Mesothelial cell of epicardium (in vitro differentiated cells): ENCODE data around the gene SRP9. TPM values are rescaled to one million over a fixed set of nuclear protein-coding genes. Genes with fewer than 3 reads are reported as not detected.
"Not testable (repeated sequence)": the region's sequence is repeated elsewhere in the genome, so short reads cannot be mapped to it uniquely, and the experiment has no call there.

ENCODE experiments used
- DNase-seq, 2 experiments: peaks; one replicate each; pipeline ENCODE4 v3.0.0; 2021; ENCODE audit warnings: low spot score in 2 of 2; ENCODE audit not compliant: unreplicated experiment in 2 of 2
- H3K27ac Mint-ChIP-seq: 2 replicates; pipeline ENCODE4 v1.8.0; 2021; ENCODE audit warnings: mixed read lengths
- H3K27me3 Mint-ChIP-seq: 2 replicates; pipeline ENCODE4 v1.8.0; 2021; ENCODE audit warnings: low read depth, mixed read lengths
- H3K36me3 Mint-ChIP-seq: 2 replicates; pipeline ENCODE4 v1.8.0; 2021; ENCODE audit warnings: mixed read lengths
- H3K4me1 Mint-ChIP-seq: 2 replicates; pipeline ENCODE4 v1.8.0; 2021; ENCODE audit warnings: mixed read lengths
- H3K4me3 Mint-ChIP-seq: 2 replicates; pipeline ENCODE4 v1.8.0; 2021; ENCODE audit warnings: mild to moderate bottlenecking, moderate library complexity, mixed read lengths
- H3K9me3 Mint-ChIP-seq: 2 replicates; pipeline ENCODE4 v1.8.0; 2021; ENCODE audit warnings: mixed read lengths
- total RNA-seq: library from RNA; stranded (reverse); gene quantifications from 3 replicates; pipeline ENCODE4 v1.2.1, GENCODE V29; 2021
- TF ChIP-seq, protein P1 (sequence below): fragments of 200-600 bp; sonication (generic); IDR thresholded peaks from one replicate; pipeline ENCODE4 v1.5.0; 2021; ENCODE audit warnings: antibody characterized with exemption; ENCODE audit not compliant: unreplicated experiment

The SRP9 gene
- total RNA-seq, 1 donor from 2014 or later, result 251 TPM

DNA sequence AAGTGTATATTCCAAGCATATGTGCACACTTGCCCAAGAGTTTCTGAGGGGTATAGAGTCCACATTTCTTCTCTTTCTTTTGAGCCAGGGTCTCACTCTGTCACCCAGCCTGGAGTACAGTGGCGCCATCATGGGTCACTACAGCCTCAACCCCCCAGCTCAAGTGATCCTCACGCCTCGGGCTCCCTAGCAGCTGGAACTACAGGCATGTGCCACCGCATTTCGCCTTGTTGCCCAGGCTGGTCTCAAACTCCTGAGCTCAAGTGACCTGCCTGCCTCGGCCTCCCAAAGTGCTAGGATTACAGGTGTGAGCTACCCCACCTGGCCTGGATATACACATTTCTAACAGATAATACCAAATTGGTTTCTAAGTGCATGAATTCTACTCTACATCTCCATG lies 17.1 kb upstream of the SRP9 start:
- H3K27ac Mint-ChIP-seq, result no peak overlapping the region
- H3K4me1 Mint-ChIP-seq, result peaks cover 68% of the 10 kb centered on the region
- DNase-seq, result no peak
- H3K9me3 Mint-ChIP-seq, result no peaks in the 10 kb centered on the region
- H3K36me3 Mint-ChIP-seq, result no peaks in the 10 kb centered on the region
- no peaks in the 10 kb centered on the region for H3K27me3 Mint-ChIP-seq
- TF ChIP-seq, protein P1, sequence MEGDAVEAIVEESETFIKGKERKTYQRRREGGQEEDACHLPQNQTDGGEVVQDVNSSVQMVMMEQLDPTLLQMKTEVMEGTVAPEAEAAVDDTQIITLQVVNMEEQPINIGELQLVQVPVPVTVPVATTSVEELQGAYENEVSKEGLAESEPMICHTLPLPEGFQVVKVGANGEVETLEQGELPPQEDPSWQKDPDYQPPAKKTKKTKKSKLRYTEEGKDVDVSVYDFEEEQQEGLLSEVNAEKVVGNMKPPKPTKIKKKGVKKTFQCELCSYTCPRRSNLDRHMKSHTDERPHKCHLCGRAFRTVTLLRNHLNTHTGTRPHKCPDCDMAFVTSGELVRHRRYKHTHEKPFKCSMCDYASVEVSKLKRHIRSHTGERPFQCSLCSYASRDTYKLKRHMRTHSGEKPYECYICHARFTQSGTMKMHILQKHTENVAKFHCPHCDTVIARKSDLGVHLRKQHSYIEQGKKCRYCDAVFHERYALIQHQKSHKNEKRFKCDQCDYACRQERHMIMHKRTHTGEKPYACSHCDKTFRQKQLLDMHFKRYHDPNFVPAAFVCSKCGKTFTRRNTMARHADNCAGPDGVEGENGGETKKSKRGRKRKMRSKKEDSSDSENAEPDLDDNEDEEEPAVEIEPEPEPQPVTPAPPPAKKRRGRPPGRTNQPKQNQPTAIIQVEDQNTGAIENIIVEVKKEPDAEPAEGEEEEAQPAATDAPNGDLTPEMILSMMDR, result no peak
- no peak overlapping the region for H3K4me3 Mint-ChIP-seq

DNA sequence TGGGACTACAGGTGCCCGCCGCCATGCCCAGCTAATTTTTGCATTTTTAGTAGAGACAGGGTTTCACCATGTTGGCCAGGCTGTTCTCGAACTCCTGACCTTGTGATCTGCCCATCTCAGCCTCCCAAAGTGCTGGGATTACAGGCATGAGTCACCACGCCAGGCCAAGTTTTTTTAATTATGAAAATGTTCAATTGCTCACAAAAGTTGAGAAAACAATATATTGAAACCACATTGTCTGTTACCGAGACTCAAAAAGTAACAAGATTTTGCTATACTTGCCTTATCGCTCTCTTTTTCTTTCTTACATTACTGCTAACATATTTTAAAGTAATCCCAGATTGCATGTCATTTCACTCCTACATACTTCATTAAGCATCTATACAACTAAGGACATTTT lies 16.2 kb upstream of the SRP9 start:
- H3K4me1 Mint-ChIP-seq, result peaks cover 62% of the 10 kb centered on the region
- not testable (repeated sequence) for H3K27me3 Mint-ChIP-seq, H3K4me3 Mint-ChIP-seq, H3K9me3 Mint-ChIP-seq, DNase-seq, H3K36me3 Mint-ChIP-seq
- H3K27ac Mint-ChIP-seq, result peak overlapping the region; percentile 96

DNA sequence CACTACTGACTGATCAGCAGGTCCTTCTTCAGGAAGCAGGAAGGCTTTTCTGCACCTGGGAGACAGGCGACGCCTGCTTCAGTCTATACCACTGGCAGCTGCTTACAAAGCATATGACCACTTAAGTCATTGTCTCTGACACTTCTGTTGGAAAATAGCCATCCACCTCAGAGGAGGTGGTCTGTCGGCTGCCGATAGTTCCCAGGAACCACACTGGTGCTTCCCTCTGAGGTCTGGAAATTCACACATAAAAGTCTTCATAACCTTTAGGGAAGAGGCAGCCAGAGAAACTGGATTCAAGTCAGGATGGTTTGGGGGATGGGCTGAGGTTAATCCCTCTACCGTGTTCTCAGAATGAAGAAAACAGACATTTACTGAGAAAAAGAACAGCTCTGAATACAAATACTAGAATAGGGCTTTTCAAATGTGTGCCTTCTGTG lies 15.6 kb upstream of the SRP9 start:
- TF ChIP-seq, protein P1, result no peak
- no peaks in the 10 kb centered on the region for H3K27me3 Mint-ChIP-seq
- no peak overlapping the region for H3K4me3 Mint-ChIP-seq
- no peaks in the 10 kb centered on the region for H3K36me3 Mint-ChIP-seq
- DNase-seq, result no peak
- H3K9me3 Mint-ChIP-seq, result no peaks in the 10 kb centered on the region
- H3K4me1 Mint-ChIP-seq, result peaks cover 62% of the 10 kb centered on the region
- peak overlapping the region; percentile 96 for H3K27ac Mint-ChIP-seq

DNA sequence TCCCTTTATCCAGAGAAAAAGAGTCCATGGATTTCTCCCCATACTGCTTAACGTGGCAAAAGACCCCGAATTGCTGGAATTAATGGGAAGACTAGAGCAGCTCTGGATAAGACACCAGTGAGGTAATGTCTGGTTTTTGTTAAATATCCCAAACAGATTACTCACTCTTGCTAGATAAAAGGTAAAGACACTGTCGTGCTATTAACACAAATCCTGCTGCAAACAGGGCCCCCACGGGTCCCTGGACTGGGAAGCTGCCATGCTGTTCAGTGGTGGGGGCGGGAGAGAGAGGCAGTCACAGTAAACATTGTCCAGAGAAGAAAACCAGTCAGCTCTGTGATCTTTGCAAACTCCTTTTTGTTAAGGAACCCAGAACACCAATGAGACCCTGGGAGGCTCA lies 15.2 kb upstream of the SRP9 start:
- peak overlapping the region; percentile 96 for H3K27ac Mint-ChIP-seq
- H3K4me3 Mint-ChIP-seq, result peak overlapping the region; percentile 9
- H3K27me3 Mint-ChIP-seq, result no peaks in the 10 kb centered on the region
- DNase-seq, result no peak
- peaks cover 64% of the 10 kb centered on the region for H3K4me1 Mint-ChIP-seq
- no peaks in the 10 kb centered on the region for H3K36me3 Mint-ChIP-seq
- TF ChIP-seq, protein P1, result no peak
- H3K9me3 Mint-ChIP-seq, result no peaks in the 10 kb centered on the region

DNA sequence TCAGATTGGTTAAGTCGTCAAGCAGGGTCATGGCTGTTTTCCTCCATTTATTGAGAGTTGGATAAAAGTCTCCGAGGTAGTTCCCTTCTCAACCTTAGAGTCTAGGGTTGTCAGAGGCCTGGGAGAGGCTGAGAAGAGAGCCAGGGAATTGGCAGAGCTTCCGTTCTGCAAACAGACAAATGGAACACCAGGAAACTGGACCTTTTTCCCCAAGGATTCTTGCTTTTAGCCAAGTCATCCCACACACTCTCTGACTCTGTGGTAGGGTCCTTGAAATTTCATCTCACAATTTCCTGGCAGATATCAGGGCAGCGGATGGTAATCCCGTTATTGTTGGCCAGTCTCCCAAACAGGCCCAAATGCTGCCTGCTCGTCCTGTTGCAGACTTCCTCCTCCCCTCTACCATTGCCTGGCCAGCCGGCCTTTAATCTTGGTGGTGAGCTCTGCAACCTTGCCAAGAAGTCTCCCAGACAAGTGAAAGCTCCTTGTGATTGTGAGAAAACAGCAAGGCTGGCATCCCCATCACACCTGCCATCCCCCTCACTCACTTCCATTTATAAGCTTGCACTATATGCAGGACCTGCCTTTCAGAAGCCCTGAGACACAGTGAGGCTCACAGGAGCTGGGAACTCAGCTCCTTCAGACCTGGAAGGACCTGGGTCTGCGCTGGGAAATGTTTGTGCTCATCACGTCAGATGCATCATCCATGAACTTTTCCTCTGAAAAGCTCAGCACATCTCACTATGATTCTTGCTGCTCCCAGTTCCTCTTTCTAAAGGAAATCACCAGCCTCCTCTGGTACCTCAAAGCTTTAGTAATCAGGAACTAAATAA lies 13.7 kb upstream of the SRP9 start:
- H3K4me3 Mint-ChIP-seq, result no peak overlapping the region
- no peak for DNase-seq
- TF ChIP-seq, protein P1, result no peak
- H3K4me1 Mint-ChIP-seq, result peaks cover 64% of the 10 kb centered on the region
- no peaks in the 10 kb centered on the region for H3K9me3 Mint-ChIP-seq
- H3K27me3 Mint-ChIP-seq, result no peaks in the 10 kb centered on the region
- H3K27ac Mint-ChIP-seq, result peak overlapping the region; percentile 92
- H3K36me3 Mint-ChIP-seq, result no peaks in the 10 kb centered on the region

DNA sequence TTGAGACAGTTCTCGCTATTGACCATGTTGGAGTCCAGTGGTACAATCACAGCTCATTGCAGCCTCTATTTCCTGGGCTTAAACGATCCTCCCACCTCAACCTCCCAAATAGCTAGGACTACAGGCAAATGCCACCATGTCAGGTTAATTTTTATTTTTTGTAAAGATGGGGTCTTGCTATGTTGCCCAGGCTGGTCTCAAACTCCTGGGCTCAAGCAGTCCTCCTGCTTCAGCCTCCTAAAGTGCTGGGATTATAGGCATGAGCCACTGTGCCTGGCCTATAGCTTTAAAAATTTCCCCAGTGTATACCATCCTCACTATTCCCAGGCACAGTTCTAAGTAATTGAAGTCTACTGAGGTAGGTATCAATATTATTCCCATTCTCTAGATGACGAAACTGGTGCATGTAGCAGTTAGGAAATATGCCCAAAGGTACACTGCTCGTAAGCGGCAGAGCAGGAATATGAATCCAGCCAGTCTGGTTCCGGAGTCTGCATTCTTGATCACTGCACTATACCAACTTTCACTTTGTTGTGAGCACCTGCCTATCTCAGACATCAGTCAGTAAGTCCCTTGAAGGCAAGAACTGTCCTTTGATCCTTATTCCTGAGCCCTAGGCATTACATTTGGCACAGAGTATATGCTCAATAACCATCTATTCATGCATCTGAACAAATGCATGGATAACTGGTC lies 11.5 kb upstream of the SRP9 start:
- no peaks in the 10 kb centered on the region for H3K27me3 Mint-ChIP-seq
- H3K9me3 Mint-ChIP-seq, result no peaks in the 10 kb centered on the region
- TF ChIP-seq, protein P1, result no peak
- peaks cover 67% of the 10 kb centered on the region for H3K4me1 Mint-ChIP-seq
- H3K4me3 Mint-ChIP-seq, result no peak overlapping the region
- no peaks in the 10 kb centered on the region for H3K36me3 Mint-ChIP-seq
- no peak for DNase-seq
- H3K27ac Mint-ChIP-seq, result no peak overlapping the region
